SK-N-SH (cell line): ENCODE measurements around the gene HPS5.

Experiments
- CTCF ChIP-seq: fragments of 200-600 bp; sonication (generic); IDR thresholded peaks from 2 replicates; pipeline ENCODE4 v1.6.1; 2017; ENCODE audit warnings: antibody characterized with exemption, mild to moderate bottlenecking, moderate library complexity
- ELF1 ChIP-seq: IDR thresholded peaks from 2 replicates; pipeline ENCODE4 v1.4.0; 2012
- FOXJ3 ChIP-seq: sonication (generic); formaldehyde crosslinking; IDR thresholded peaks from 2 replicates; pipeline ENCODE4 v1.5.1; 2020; ENCODE audit warnings: mild to moderate bottlenecking, missing genetic modification reagents
- GABPA ChIP-seq: IDR thresholded peaks from 2 replicates; pipeline ENCODE4 v1.4.0; 2012; ENCODE audit warnings: low read depth, mild to moderate bottlenecking
- GATA2 ChIP-seq: sonication (generic); formaldehyde crosslinking; IDR thresholded peaks from 2 replicates; pipeline ENCODE4 v1.5.0; 2020; ENCODE audit warnings: mild to moderate bottlenecking, missing genetic modification reagents
- JUND ChIP-seq: IDR thresholded peaks from 2 replicates; pipeline ENCODE4 v1.4.0; 2012
- MAX ChIP-seq: IDR thresholded peaks from 2 replicates; pipeline ENCODE4 v1.4.0; 2012; ENCODE audit warnings: low read depth
- MEF2A ChIP-seq: IDR thresholded peaks from 2 replicates; pipeline ENCODE4 v1.4.0; 2012; ENCODE audit warnings: low read depth, borderline replicate concordance
- NRF1 ChIP-seq: IDR thresholded peaks from 2 replicates; pipeline ENCODE4 v1.6.1; 2012; ENCODE audit warnings: low read depth, mild to moderate bottlenecking, low read length
- PBX3 ChIP-seq: IDR thresholded peaks from 2 replicates; pipeline ENCODE4; 2012
- POLR2AphosphoS5 ChIP-seq: IDR thresholded peaks from 2 replicates; pipeline ENCODE4 v1.6.1; 2012; ENCODE audit warnings: low read depth, low read length
- RAD21 ChIP-seq: IDR thresholded peaks from 2 replicates; pipeline ENCODE4 v1.6.1; 2012; ENCODE audit warnings: mild to moderate bottlenecking, low read length
- SIN3A ChIP-seq: IDR thresholded peaks from 2 replicates; pipeline ENCODE4 v1.6.1; 2012; ENCODE audit warnings: low read depth, mild to moderate bottlenecking, low read length, moderate library complexity, borderline replicate concordance

DNA sequence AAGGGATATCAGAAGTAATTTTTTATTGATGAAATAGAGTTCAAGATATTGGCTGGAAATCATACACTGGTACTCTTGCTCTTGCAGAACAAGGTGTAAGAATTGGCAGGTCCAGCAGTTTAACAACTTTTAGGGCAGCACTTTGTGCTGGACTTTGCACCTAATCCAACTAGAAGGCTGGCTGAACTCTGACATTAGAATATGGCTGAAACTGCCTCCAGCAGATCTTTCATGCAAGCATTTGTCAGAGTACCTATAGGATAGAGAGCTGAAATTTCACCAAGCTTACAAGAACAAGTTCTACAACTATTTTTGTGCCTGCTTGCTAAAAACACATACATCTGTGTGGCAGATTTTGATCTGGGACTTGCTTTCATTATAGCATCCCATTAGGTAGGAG is 17.2 kb downstream of the HPS5 start:
- TF ChIP-seq CTCF (no peak), JUND (no peak), GATA2 (CRISPR knock-in tag) (no peak), FOXJ3 (no peak), GABPA (no peak), SIN3A (no peak), MEF2A (no peak), RAD21 (no peak), NRF1 (no peak), POLR2AphosphoS5 (no peak), MAX (no peak), ELF1 (no peak), PBX3 (no peak)
